A549 (cell line): ENCODE measurements around the gene ATXN2L. TPM values are rescaled to one million over a fixed set of nuclear protein-coding genes. Genes with fewer than 3 reads are reported as not detected.
A peak's percentile ranks its signal among the peaks of the same experiment; 100 is the strongest.

ENCODE experiments used
- ATAC-seq, 2 experiments: fragments of 200-7000 bp in 1 of 2; fragments of >200 bp in 1 of 2; cut with Nextera tagmentation in 1 of 2; cut with Tn5 transposase in 1 of 2; 3 replicates each; pipeline versions ENCODE4 v1.8.0 to v1.9.1; 2018 to 2020; ENCODE audit warnings: mild to moderate bottlenecking in 1 of 2, moderate library complexity in 1 of 2
- CTCF ChIA-PET: fragments of 300-600 bp; sonication (Branson Sonifier 250); formaldehyde crosslinking; extraction: SDS; loops from one replicate; lab custom pipeline; 2021; ENCODE audit warnings: antibody characterized with exemption, inconsistent platforms; lab: Yijun Ruan, JAX
- POLR2A ChIA-PET: fragments of 350-600 bp; formaldehyde crosslinking; extraction: SDS; loops from one replicate; lab custom pipeline; 2021; ENCODE audit warnings: antibody characterized with exemption, inconsistent platforms; lab: Yijun Ruan, JAX
- DNase-seq, 2 experiments: peaks; one replicate each; pipeline versions ENCODE4 v3.0.0 to v3.0.0-alpha.2; 2011 to 2016; ENCODE audit warnings: low read depth in 1 of 2, low spot score in 1 of 2
- FAIRE-seq: peaks from 2 replicates; lab custom pipeline; 2011; peaks lifted over from hg19 to GRCh38; lab: Jason Lieb, UNC
- H3K27ac ChIP-seq, 2 experiments: fragments of >200 bp; sonication (Bioruptor Twin); formaldehyde crosslinking; 3 replicates each; pipeline ENCODE4 v1.5.1; 2016 to 2017
- H3K4me1 ChIP-seq: fragments of >200 bp; sonication (Bioruptor Twin); formaldehyde crosslinking; 3 replicates; pipeline ENCODE4 v1.6.1; 2016
- H3K4me2 ChIP-seq: fragments of >200 bp; sonication (Bioruptor Twin); formaldehyde crosslinking; 3 replicates; pipeline ENCODE4 v1.6.1; 2016
- H3K4me3 ChIP-seq: fragments of >200 bp; sonication (Bioruptor Twin); formaldehyde crosslinking; 3 replicates; pipeline ENCODE4 v1.5.1; 2016
- H3K9me3 ChIP-seq: fragments of >200 bp; sonication (Bioruptor Twin); formaldehyde crosslinking; 3 replicates; pipeline ENCODE4 v1.6.1; 2016
- CEBPB ChIP-seq, 2 experiments: fragments of >200 bp in 1 of 2; sonication (Bioruptor Twin) in 1 of 2; formaldehyde crosslinking in 1 of 2; IDR thresholded peaks; 2 replicates each; pipeline ENCODE4 v1.6.1; 2012 to 2016
- E2F6 ChIP-seq: IDR thresholded peaks from 2 replicates; pipeline ENCODE4 v1.6.1; 2012; ENCODE audit warnings: low read depth, borderline replicate concordance
- FOSL2 ChIP-seq, 2 experiments: fragments of 450-650 bp in 1 of 2; fragments of >200 bp in 1 of 2; sonication (Bioruptor Twin) in 1 of 2; formaldehyde crosslinking; IDR thresholded peaks; 2 replicates each; pipeline versions ENCODE4 v1.5.0 to v1.6.1; 2016 to 2020; ENCODE audit warnings: mild to moderate bottlenecking in 1 of 2, moderate library complexity in 1 of 2
- GATA3 ChIP-seq: IDR thresholded peaks from 2 replicates; pipeline ENCODE4 v1.6.1; 2012; ENCODE audit warnings: borderline replicate concordance
- HOXA7 ChIP-seq: fragments of 250-450 bp; sonication (Bioruptor Pico); IDR thresholded peaks from 2 replicates; pipeline ENCODE4 v1.5.0; 2020; ENCODE audit warnings: mild to moderate bottlenecking, moderate library complexity
- HOXB13 ChIP-seq: fragments of 250-450 bp; sonication (Bioruptor Pico); IDR thresholded peaks from 2 replicates; pipeline ENCODE4 v1.5.0; 2020; ENCODE audit warnings: low read depth, mild to moderate bottlenecking, moderate library complexity
- HOXB5 ChIP-seq: fragments of 250-450 bp; sonication (Bioruptor Pico); IDR thresholded peaks from 2 replicates; pipeline ENCODE4 v1.5.0; 2020; ENCODE audit warnings: mild to moderate bottlenecking, moderate library complexity
- JUNB ChIP-seq: fragments of >200 bp; sonication (Bioruptor Twin); formaldehyde crosslinking; IDR thresholded peaks from 2 replicates; pipeline ENCODE4 v1.6.1; 2016
- KDM1A ChIP-seq: fragments of 200-600 bp; sonication (generic); IDR thresholded peaks from 2 replicates; pipeline ENCODE4 v1.6.1; 2016; ENCODE audit warnings: low read depth, mild to moderate bottlenecking
- KDM5A ChIP-seq: fragments of 200-600 bp; sonication (generic); IDR thresholded peaks from 2 replicates; pipeline ENCODE4 v1.6.1; 2016; ENCODE audit warnings: antibody characterized with exemption, mild to moderate bottlenecking
- MAX ChIP-seq: IDR thresholded peaks from 2 replicates; pipeline ENCODE4 v1.6.1; 2012
- NFE2L2 ChIP-seq: fragments of 150-350 bp; conservative IDR thresholded peaks from 2 replicates; pipeline ENCODE4 v1.6.1; 2014; ENCODE audit warnings: low read length
- PHF8 ChIP-seq: fragments of 200-600 bp; sonication (generic); IDR thresholded peaks from 2 replicates; pipeline ENCODE4 v1.6.1; 2016; ENCODE audit warnings: low read depth, mild to moderate bottlenecking, antibody characterized with exemption, moderate library complexity, borderline replicate concordance
- RARB ChIP-seq: fragments of 250-450 bp; sonication (Bioruptor Pico); IDR thresholded peaks from 2 replicates; pipeline ENCODE4 v1.8.0; 2021; ENCODE audit warnings: mild to moderate bottlenecking, moderate library complexity
- RCOR1 ChIP-seq: fragments of 150-350 bp; IDR thresholded peaks from 2 replicates; pipeline ENCODE4 v1.6.1; 2014; ENCODE audit warnings: antibody characterized with exemption, low read length, low read depth
- RFX5 ChIP-seq: fragments of 450-650 bp; IDR thresholded peaks from 2 replicates; pipeline ENCODE4 v1.7.1; 2014; ENCODE audit warnings: antibody characterized with exemption, mild to moderate bottlenecking, moderate library complexity
- SREBF2 ChIP-seq: fragments of 450-650 bp; IDR thresholded peaks from 2 replicates; pipeline ENCODE4 v1.6.1; 2014; ENCODE audit warnings: mild to moderate bottlenecking, moderate library complexity
- TFCP2L1 ChIP-seq: fragments of 250-450 bp; sonication (Bioruptor Pico); IDR thresholded peaks from 2 replicates; pipeline ENCODE4 v1.5.0; 2021; ENCODE audit warnings: mild to moderate bottlenecking
- TP53 ChIP-seq: fragments of 250-450 bp; sonication (Bioruptor Pico); IDR thresholded peaks from 2 replicates; pipeline ENCODE4 v1.5.0; 2021; ENCODE audit warnings: mild to moderate bottlenecking, moderate library complexity
- USF2 ChIP-seq: fragments of 450-650 bp; IDR thresholded peaks from 2 replicates; pipeline ENCODE4 v1.6.1; 2014; ENCODE audit warnings: antibody characterized with exemption
- WGBS: methylation state at CpG from one replicate; pipeline ENCODE4 v1.1.6; 2017; ENCODE audit errors: missing lambda C conversion rate; 5-methylcytosine and 5-hydroxymethylcytosine counted together
- polyA plus RNA-seq, 4 experiments: library from polyadenylated mRNA; depleted of rRNA in 3 of 4; stranded (reverse); fragments of >200 nt; fragmentation: RNase III in 1 of 4; extraction: RNeasy Plus Mini Kit Qiagen cat#74134 plus additional on column Dnase treatment in 1 of 4; gene quantifications; 2 replicates in 3 of 4; 3 replicates in 1 of 4; pipeline ENCODE4 v1.2.3, GENCODE V29; 2011 to 2017
- TF ChIP-seq, protein P1 (sequence below): fragments of >200 bp; sonication (Bioruptor Twin); formaldehyde crosslinking; IDR thresholded peaks from 2 replicates; pipeline ENCODE4 v1.6.1; 2016
- TF ChIP-seq, protein P2 (sequence below): fragments of 150-350 bp; IDR thresholded peaks from 2 replicates; pipeline ENCODE4 v1.6.1; 2014; ENCODE audit warnings: low read depth, mild to moderate bottlenecking, low read length

Gene ATXN2L
- polyA plus RNA-seq, 2 of the 4 experiments (the other 2 are of a cell fraction): 28.4 to 135 TPM

GRCh38 chr16:28863929-28864793 is 41.4 kb downstream of the ATXN2L start:
- Histone ChIP-seq H3K4me2 (peak overlapping the region; percentile 95), H3K9me3 (no peaks in the 10 kb centered on the region), H3K27ac (peak overlapping the region; percentile 93 to 98), H3K4me3 (peak overlapping the region; percentile 99), H3K4me1 (peaks cover 10% of the 10 kb centered on the region; the same call in 2 of the 3 replicates)
- POLR2A ChIA-PET: interaction anchor here (0.8 to 2.7 kb wide), 9 partner anchors 10 to 86 kb away, joined by 4 to 57 read pairs (median 9); partner anchors contain the start of genes ATXN2L, NFATC2IP and TUFM
- no peak for DNase-seq
- 16% methylated on average over 28 of the region's 42 CpGs for WGBS
- CTCF ChIA-PET: interaction anchor here (1.0 to 17.8 kb wide), 9 partner anchors 10 to 82 kb away, joined by 3 to 190 read pairs (median 4); partner anchors contain the start of genes NFATC2IP and TUFM
- TF ChIP-seq PHF8: 0 out of 2 replicates have a peak, but pooled peaks have one; percentile 27
- peak; percentile 40; the same call in 1 of the 2 replicates for TF ChIP-seq E2F6
- no peak for TF ChIP-seq HOXA7 (CRISPR knock-in tag)
- peak; percentile 13 to 14; a peak in 3 of 6 replicates for ATAC-seq
- no peak for FAIRE-seq

DNA sequence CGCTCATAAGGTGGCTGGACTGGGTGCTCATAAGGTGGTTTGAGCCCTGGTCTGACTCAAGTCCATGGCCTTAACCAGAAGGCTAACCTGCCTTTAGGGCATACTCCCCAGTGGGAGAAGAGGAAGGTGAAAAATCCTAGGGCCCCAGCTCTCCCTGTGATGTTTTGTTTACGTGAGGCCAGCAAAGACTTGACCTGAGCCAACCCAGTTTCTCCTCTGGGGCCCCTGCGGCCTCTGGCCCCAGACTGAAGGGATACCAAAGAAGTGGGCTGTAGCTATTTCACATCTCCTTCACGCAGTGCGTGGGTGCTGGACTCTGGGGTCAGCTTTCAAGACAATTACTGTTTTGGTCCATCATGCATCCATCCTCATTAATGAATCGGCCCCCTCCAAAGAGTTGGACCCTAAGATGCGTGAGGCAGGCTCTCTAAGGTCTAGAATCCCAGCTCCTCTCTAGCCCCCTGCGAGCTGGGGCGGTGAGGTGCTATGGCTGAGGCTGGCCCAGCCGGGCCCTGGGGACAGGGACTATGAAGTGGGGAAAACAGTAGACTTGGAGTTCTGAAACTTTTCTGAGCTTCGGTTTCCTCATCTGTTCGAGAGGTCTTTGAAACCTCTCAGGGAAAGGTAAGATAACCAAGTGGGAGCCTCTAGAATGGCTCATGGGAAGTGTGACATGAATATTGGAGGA is 42.3 kb downstream of the ATXN2L start:
- ChIA-PET CTCF (interaction anchor here (1.0 to 17.8 kb wide), 6 partner anchors 9 to 81 kb away, joined by 3 to 190 read pairs (median 10); partner anchors contain the start of genes NFATC2IP and TUFM), POLR2A (interaction anchor here (0.8 to 1.2 kb wide), 2 partner anchors 19 to 43 kb away, joined by 4 read pairs; partner anchors contain the start of genes ATXN2L and TUFM)
- Histone ChIP-seq H3K4me2 (peak overlapping the region; percentile 95), H3K4me1 (peaks cover 10% of the 10 kb centered on the region; the same call in 2 of the 3 replicates), H3K9me3 (no peaks in the 10 kb centered on the region), H3K27ac (no peak overlapping the region), H3K4me3 (peak overlapping the region; percentile 99; the same call in 1 of the 3 replicates)
- TF ChIP-seq FOSL2 (IDR thresholded peaks at IDR 0.05): no peak
- TF ChIP-seq FOSL2 (CRISPR knock-in tag; IDR thresholded peaks at IDR 0.05): no peak
- TF ChIP-seq HOXB5 (CRISPR knock-in tag): no peak
- no peak for TF ChIP-seq HOXB13
- no peak for TF ChIP-seq SREBF2
- TF ChIP-seq, protein P1, sequence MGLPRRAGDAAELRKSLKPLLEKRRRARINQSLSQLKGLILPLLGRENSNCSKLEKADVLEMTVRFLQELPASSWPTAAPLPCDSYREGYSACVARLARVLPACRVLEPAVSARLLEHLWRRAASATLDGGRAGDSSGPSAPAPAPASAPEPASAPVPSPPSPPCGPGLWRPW: no peak
- no peak for TF ChIP-seq CEBPB (IDR thresholded peaks at IDR 0.05)
- no peak for TF ChIP-seq USF2
- no peak for TF ChIP-seq TFCP2L1 (CRISPR knock-in tag)
- no peak for TF ChIP-seq KDM1A
- TF ChIP-seq RCOR1: no peak
- TF ChIP-seq GATA3: no peak
- no peak for TF ChIP-seq JUNB
- TF ChIP-seq RARB: no peak
- no peak for TF ChIP-seq RFX5
- WGBS: 90% methylated on average over 12 of the region's 12 CpGs
- FAIRE-seq (no peak), DNase-seq (no peak), ATAC-seq (no peak)

- no peak for FAIRE-seq
- peaks cover 10% of the 10 kb centered on the region; the same call in 2 of the 3 replicates for H3K4me1 ChIP-seq
- no peak for ATAC-seq
- H3K27ac ChIP-seq: no peak overlapping the region
- H3K4me2 ChIP-seq: no peak overlapping the region; the same call in 2 of the 3 replicates
- H3K4me3 ChIP-seq: no peak overlapping the region
- ChIA-PET CTCF (interaction anchor here (2.9 to 17.8 kb wide), 3 partner anchors 8 to 80 kb away, joined by 18 to 190 read pairs (median 49); partner anchors contain the start of genes NFATC2IP and TUFM), POLR2A (no interaction called here)
- no peaks in the 10 kb centered on the region for H3K9me3 ChIP-seq
- no peak for DNase-seq
- WGBS: 90% methylated on average over 24 of the region's 32 CpGs
- no peak for TF ChIP-seq HOXB5 (CRISPR knock-in tag)
- TF ChIP-seq, protein P2, sequence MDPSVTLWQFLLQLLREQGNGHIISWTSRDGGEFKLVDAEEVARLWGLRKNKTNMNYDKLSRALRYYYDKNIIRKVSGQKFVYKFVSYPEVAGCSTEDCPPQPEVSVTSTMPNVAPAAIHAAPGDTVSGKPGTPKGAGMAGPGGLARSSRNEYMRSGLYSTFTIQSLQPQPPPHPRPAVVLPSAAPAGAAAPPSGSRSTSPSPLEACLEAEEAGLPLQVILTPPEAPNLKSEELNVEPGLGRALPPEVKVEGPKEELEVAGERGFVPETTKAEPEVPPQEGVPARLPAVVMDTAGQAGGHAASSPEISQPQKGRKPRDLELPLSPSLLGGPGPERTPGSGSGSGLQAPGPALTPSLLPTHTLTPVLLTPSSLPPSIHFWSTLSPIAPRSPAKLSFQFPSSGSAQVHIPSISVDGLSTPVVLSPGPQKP: no peak
- no peak for TF ChIP-seq FOSL2 (IDR thresholded peaks at IDR 0.05)
- no peak for TF ChIP-seq FOSL2 (CRISPR knock-in tag; IDR thresholded peaks at IDR 0.05)
- TF ChIP-seq MAX: no peak
- no peak for TF ChIP-seq KDM5A
- TF ChIP-seq TP53 (CRISPR knock-in tag): no peak
- TF ChIP-seq HOXA7 (CRISPR knock-in tag): no peak
- TF ChIP-seq NFE2L2: no peak
These were observed 43.1 kb downstream of the ATXN2L start for GRCh38 chr16:28865722-28866453.
